SK-N-MC (cell line): Measurements from ENCODE around the gene FBXL3.

Experiments
- EZH2 ChIP-seq: fragments of 200-600 bp; sonication (generic); IDR thresholded peaks from one replicate; pipeline ENCODE4 v1.6.1; 2017; ENCODE audit warnings: antibody characterized with exemption
- FOXP2 ChIP-seq: optimal IDR thresholded peaks from 2 replicates; pipeline ENCODE3; 2011; ENCODE audit warnings: mild to moderate bottlenecking, moderate library complexity; ENCODE audit not compliant: insufficient read depth; ENCODE audit errors: extremely low read length, control extremely low read depth
- POLR2AphosphoS5 ChIP-seq: IDR thresholded peaks from 2 replicates; pipeline ENCODE4 v1.6.1; 2012; ENCODE audit warnings: mild to moderate bottlenecking, low read depth, low read length, borderline replicate concordance

DNA sequence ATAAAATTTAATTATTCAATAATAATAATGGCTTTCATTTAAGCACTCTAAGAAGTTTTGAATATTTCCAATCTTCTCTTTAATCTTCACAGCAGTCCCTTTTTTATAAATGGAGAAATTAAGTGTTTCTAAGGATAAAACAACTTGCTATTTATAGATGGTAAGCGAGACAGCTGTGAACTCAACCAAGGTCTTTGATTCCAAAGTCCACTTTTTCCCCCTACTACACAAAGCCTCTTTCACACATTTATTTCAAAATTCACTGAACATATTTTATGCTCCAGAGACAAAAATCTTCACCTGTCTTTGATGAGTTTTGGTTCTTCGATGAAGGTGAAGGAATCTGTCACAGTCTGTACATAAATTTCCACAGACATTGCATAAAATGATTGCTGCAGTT is 34.4 kb upstream of the FBXL3 start:
- TF ChIP-seq POLR2AphosphoS5 (no peak), EZH2 (no peak), FOXP2 (no peak)
